Glutamatergic neuron (in vitro differentiated cells): ENCODE data around the gene LCN10. TPM values are rescaled to one million over a fixed set of nuclear protein-coding genes. Genes with fewer than 3 reads are reported as not detected.

Experiments
- DNase-seq: peaks from one replicate; pipeline ENCODE4 v3.0.0; 2022
- H3K27ac Mint-ChIP-seq: one replicate; pipeline ENCODE4 v1.8.0; 2020; ENCODE audit warnings: mild to moderate bottlenecking, mixed read lengths, inconsistent platforms; ENCODE audit not compliant: unreplicated experiment
- H3K27me3 Mint-ChIP-seq: one replicate; pipeline ENCODE4 v1.8.0; 2020; ENCODE audit warnings: mild to moderate bottlenecking, moderate library complexity, mixed read lengths, inconsistent platforms; ENCODE audit not compliant: unreplicated experiment
- H3K36me3 Mint-ChIP-seq: one replicate; pipeline ENCODE4 v1.8.0; 2020; ENCODE audit warnings: mild to moderate bottlenecking, mixed read lengths, inconsistent platforms; ENCODE audit not compliant: unreplicated experiment
- H3K4me1 Mint-ChIP-seq: one replicate; pipeline ENCODE4 v1.8.0; 2020; ENCODE audit warnings: mild to moderate bottlenecking, low read depth, mixed read lengths, inconsistent platforms; ENCODE audit not compliant: unreplicated experiment
- H3K4me3 Mint-ChIP-seq: one replicate; pipeline ENCODE4 v1.8.0; 2020; ENCODE audit warnings: mild to moderate bottlenecking, mixed read lengths, inconsistent platforms; ENCODE audit not compliant: unreplicated experiment
- H3K9me3 Mint-ChIP-seq: one replicate; pipeline ENCODE4 v1.8.0; 2020; ENCODE audit warnings: mild to moderate bottlenecking, moderate library complexity, mixed read lengths, inconsistent platforms; ENCODE audit not compliant: unreplicated experiment
- total RNA-seq: library from RNA; stranded (reverse); fragmentation: NEBNext Ultra II Directional; extraction: Animal tissue kit (Norgen Biotek cat#: 25700); gene quantifications from one replicate; pipeline ENCODE4 v1.2.1, GENCODE V29; 2021; ENCODE audit not compliant: unreplicated experiment
- TF ChIP-seq, protein P1 (sequence below): fragments of 200-600 bp; sonication (generic); IDR thresholded peaks from one replicate; pipeline ENCODE4 v1.5.0; 2021; ENCODE audit not compliant: partially characterized antibody, unreplicated experiment

Gene LCN10
- total RNA-seq, 1 donor from 2014 or later: not detected

DNA sequence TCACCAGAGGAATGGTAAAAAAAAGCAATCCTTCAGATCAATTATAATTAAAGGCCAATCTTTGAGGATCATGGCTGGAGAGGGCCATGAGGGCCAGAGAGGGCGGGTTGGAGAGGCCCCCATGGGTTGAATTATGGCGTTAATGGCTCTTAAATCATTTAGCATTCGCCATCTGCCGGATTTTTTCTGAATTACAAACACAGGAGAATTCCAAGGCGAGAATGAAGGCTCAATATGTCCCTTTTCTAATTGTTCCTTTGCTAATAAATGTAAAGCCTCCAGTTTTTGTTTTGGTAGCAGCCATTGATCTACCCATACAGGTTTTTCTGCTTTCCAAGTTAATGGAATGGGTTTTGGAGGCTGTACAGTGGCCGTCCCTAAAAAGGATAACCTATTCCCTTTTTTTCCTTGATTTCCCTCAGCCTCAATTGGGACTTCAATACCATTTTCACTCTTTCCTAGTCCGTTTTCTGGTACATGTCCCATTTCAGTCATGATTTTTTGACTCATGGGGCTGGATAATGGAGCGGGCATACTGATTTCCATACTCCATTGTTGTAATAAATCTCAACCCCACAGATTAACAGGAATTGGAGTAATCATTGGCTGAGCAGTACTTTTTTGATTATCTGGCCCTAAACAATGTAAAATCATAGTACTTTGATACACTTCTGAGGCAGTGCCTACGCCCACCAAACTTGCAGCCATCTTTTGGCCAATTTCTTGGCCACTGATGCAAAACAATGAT, 41.7 kb upstream of the LCN10 start:
- Mint-ChIP-seq H3K9me3 (peaks cover 2% of the 10 kb centered on the region), H3K36me3 (peaks cover under 1% of the 10 kb centered on the region), H3K27ac (peak overlapping the region; percentile 86), H3K4me1 (peaks cover 53% of the 10 kb centered on the region), H3K27me3 (peaks cover 4% of the 10 kb centered on the region), H3K4me3 (peak overlapping the region; percentile 56)
- TF ChIP-seq, protein P1, sequence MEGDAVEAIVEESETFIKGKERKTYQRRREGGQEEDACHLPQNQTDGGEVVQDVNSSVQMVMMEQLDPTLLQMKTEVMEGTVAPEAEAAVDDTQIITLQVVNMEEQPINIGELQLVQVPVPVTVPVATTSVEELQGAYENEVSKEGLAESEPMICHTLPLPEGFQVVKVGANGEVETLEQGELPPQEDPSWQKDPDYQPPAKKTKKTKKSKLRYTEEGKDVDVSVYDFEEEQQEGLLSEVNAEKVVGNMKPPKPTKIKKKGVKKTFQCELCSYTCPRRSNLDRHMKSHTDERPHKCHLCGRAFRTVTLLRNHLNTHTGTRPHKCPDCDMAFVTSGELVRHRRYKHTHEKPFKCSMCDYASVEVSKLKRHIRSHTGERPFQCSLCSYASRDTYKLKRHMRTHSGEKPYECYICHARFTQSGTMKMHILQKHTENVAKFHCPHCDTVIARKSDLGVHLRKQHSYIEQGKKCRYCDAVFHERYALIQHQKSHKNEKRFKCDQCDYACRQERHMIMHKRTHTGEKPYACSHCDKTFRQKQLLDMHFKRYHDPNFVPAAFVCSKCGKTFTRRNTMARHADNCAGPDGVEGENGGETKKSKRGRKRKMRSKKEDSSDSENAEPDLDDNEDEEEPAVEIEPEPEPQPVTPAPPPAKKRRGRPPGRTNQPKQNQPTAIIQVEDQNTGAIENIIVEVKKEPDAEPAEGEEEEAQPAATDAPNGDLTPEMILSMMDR: peak; percentile 61
- DNase-seq: no peak

DNA sequence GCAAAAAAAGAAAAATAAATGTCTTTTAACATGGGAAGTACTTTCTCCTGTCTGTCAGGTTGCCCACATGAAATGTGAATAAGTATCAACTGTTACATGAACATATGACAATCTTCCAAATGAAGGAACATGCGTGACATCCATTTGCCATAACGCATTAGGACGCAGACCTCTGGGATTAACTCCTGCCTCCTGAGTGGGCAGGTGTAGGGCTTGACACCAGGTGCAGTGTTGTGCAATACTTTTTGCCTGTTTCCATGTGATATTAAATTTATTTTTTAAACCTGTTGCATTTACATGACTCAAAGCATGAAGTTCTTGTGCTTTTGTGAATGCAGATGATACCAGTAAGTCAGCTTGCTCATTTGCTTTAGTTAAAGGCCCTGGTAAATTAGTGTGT, 39.7 kb upstream of the LCN10 start:
- H3K4me1 Mint-ChIP-seq: peaks cover 34% of the 10 kb centered on the region
- peaks cover 19% of the 10 kb centered on the region for H3K27me3 Mint-ChIP-seq
- H3K27ac Mint-ChIP-seq: no peak overlapping the region
- H3K9me3 Mint-ChIP-seq: peaks cover 15% of the 10 kb centered on the region
- TF ChIP-seq, protein P1: no peak
- no peak overlapping the region for H3K4me3 Mint-ChIP-seq
- peaks cover 15% of the 10 kb centered on the region for H3K36me3 Mint-ChIP-seq
- no peak for DNase-seq

DNA sequence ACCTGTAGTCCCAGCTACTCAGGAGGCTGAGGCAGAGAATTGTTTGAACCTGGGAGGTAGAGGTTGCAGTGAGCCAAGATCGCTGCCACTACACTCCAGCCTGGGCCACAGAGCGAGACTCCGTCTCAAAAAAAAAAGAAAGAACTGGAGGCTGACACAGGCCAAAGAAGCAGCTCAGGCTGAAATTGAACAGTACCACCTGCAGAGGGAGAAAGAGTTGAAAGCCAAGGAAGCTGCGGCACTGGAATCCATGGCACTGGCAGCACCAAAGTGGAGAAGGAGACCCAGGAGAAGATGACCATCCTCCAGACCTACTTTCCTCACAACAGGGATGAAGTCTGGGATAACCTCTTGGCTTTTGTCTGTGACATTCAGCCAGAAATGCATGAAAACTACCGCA, 37.1 kb upstream of the LCN10 start:
- Mint-ChIP-seq H3K4me1 (peaks cover 20% of the 10 kb centered on the region), H3K4me3 (no peak overlapping the region), H3K27me3 (peaks cover 24% of the 10 kb centered on the region), H3K36me3 (peaks cover 20% of the 10 kb centered on the region), H3K27ac (no peak overlapping the region), H3K9me3 (peaks cover 17% of the 10 kb centered on the region)
- TF ChIP-seq, protein P1: no peak
- DNase-seq: no peak

DNA sequence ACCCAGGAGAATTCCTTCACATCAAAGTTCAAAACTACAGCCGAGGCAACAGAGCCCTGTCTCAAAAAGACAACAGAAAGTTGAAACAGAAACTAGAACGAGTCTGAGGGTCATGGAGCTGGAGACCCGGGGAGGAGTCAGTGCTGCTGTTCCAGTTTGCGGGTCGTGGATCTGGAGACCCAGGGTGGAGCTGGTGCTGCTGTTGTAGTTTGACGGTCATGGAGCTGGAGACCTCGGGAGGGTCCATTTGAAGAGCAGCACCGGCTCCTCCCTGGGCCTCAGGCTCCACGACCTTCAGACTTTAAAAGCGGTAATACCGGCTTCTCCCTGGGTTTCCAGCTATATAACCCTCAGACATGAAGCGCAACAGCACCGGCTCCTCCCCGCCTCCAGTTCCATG, 34.6 kb upstream of the LCN10 start:
- peaks cover 4% of the 10 kb centered on the region for H3K4me1 Mint-ChIP-seq
- H3K9me3 Mint-ChIP-seq: peaks cover 17% of the 10 kb centered on the region
- no peak overlapping the region for H3K27ac Mint-ChIP-seq
- TF ChIP-seq, protein P1: no peak
- H3K27me3 Mint-ChIP-seq: peaks cover 26% of the 10 kb centered on the region
- no peak overlapping the region for H3K4me3 Mint-ChIP-seq
- peaks cover 20% of the 10 kb centered on the region for H3K36me3 Mint-ChIP-seq
- no peak for DNase-seq

DNA sequence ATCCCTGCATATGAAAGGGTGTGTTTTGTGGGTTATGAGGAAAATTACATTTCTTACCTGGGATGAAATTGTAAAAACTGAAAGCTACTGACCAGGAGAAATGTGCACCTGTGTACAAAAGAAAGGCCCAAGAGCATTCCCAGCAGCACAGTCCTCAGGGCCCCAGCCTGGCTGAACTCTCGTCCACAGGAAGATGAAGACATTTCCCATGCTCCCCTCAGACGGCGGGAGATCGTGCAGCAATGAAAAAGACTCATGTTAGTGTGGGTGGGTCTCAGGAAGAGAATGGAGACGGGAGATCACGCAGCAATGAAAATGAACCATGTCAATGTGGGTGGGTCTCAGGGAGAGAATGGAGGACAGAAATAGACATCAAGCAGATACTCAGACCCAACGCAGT, 34.2 kb upstream of the LCN10 start:
- Mint-ChIP-seq H3K4me1 (peaks cover 4% of the 10 kb centered on the region), H3K27ac (no peak overlapping the region), H3K9me3 (peaks cover 17% of the 10 kb centered on the region)

More for the DNA sequence above, 34.2 kb upstream of the LCN10 start:
- Mint-ChIP-seq H3K4me3 (no peak overlapping the region), H3K27me3 (peaks cover 28% of the 10 kb centered on the region), H3K36me3 (peaks cover 20% of the 10 kb centered on the region)
- no peak for DNase-seq
- TF ChIP-seq, protein P1: no peak
